ENCODE measurements around the gene NEIL3. TPM values are rescaled to one million over a fixed set of nuclear protein-coding genes. Genes with fewer than 3 reads are reported as not detected.

NEIL3 gene, protein sequence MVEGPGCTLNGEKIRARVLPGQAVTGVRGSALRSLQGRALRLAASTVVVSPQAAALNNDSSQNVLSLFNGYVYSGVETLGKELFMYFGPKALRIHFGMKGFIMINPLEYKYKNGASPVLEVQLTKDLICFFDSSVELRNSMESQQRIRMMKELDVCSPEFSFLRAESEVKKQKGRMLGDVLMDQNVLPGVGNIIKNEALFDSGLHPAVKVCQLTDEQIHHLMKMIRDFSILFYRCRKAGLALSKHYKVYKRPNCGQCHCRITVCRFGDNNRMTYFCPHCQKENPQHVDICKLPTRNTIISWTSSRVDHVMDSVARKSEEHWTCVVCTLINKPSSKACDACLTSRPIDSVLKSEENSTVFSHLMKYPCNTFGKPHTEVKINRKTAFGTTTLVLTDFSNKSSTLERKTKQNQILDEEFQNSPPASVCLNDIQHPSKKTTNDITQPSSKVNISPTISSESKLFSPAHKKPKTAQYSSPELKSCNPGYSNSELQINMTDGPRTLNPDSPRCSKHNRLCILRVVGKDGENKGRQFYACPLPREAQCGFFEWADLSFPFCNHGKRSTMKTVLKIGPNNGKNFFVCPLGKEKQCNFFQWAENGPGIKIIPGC
- 1 to 10 TPM; 5.2 to 6.9 (median 6.3) TPM for polyA plus RNA-seq (ENCODE audit: insufficient read length in 4 of 4)

DNA sequence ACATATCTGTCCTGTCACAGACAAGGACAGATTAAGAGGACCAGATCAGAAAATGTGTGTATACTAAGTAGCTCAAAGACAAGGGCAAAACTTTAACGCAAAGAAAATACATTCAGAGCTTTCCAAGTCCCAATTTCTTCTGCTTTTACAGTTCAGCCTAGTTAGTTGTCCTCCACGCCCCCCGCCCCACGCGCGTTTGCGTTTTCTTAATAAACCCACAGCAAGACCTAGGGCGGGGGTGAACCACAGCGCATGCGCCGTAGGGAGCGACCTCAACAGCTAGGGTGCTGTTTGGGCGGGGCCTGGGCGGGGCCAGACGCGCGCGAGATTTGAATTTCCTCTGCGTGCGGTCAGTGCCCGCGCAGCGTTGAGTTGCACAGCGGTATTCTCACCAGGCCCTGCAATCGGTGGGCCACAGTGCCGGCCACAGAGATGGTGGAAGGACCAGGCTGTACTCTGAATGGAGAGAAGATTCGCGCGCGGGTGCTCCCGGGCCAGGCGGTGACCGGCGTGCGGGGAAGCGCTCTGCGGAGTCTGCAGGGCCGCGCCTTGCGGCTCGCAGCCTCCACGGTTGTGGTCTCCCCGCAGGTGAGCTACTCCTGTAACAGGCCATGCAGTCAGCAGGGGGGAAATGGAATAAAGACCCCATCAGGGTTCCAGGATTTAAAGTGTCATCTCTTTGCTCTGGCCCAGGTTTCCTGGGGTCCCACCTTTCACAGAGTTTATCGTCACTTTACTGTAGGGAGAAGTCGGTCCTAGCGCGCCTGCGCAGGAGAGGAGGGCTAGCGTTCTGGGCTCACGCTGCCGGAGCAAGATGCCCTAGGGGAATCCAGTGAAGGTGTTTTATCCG is at the start of gene NEIL3:
TSS of gene NEIL3 (plus strand) at position 353 of the 850 bp plus-strand sequence. CDS start at position 433, 80 bp downstream.
- peak; percentile 76 to 85 (median 78) for DNase-seq (ENCODE audit: low read depth in 4 of 4, low spot score in 3 of 4)

DNA sequence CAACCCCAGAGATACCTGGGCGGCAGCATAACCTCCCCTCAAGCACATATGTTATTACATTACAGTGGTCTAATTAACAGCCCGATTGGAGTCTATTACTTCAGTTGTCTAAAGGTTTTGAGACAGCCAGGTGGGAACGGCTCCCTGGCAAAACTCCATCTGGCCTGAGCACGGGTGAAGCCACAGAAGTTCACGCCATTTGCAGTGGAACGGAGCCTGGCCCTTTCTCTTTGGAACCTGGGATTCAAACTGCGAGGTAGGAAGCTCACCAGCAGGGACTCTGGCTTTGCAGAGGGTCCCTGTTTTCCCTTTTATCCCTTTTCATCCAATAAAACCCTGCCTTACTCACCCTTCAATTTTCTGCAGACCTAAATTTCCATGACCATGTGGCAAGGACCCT is 45.9 kb upstream of the NEIL3 start:
- no peak for DNase-seq (ENCODE audit: low read depth in 4 of 4, low spot score in 3 of 4)

DNA sequence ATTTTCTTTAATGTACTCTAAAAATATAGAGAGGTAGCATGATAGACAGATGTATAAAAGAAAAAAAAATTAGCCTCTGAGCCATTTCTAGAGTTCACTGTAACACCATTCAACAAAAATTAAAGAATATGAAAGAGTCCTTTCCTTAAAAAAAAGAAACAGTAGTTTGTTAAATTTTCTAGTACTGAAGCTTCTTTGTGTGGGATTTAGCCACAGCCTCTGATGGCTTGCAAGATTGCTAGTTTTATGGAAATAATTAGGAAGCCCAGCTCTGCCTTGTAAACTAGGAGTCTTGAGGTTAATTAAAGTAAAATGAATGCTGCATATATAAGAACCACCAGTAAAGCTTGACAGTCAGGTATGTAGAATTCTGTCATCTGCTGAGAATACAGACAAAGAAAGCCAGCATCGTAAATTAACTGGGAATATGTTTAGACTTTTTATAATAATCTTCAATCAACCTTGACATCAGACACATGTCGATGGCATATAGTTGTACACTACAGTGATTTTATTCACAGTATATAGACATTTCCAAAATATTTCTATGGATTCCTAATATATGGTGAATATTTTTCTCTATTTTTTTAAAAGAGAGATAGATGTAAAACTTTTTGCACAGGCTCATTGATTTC is 44.8 kb upstream of the NEIL3 start:
- DNase-seq (ENCODE audit: low read depth in 4 of 4, low spot score in 3 of 4) = no peak

DNA sequence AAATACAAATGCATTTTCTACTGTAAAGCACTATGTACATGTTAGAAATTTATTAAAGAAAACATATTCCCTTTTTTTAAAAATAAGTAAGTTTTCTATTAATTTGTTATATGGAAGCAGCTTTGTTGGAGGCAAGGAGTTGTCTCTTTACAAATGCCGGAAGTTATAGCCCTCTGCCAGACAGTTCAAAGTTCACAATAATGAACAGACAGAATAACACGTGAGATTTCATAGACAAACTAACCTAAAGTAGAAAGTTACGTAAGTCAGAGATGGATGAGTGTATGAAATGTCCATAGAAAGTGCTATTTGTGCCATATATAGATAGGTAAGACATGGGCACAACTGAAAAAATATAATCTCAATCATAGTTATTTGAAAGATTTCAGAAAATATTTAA is 43.9 kb upstream of the NEIL3 start:
- DNase-seq (ENCODE audit: low read depth in 4 of 4, low spot score in 3 of 4) = no peak

DNA sequence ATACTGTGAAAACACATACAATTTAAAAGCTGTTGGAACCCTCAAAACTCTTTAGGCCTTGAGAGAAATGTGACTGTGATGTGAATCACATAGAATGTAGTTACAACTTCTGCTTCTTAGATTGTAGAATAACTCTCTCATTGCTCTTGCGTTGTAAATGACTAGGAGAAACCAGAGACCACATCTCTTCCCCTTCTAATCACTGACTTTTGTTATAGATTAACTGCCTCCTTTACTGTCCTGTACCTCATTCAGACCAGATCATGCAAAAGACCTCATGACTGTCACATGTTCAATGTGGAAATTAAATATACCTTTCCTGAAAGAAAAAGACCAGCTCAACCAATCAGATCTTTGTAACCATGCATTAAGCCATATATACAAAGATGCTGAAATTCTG is 43.2 kb upstream of the NEIL3 start:
- no peak for DNase-seq (ENCODE audit: low read depth in 4 of 4, low spot score in 3 of 4)

DNA sequence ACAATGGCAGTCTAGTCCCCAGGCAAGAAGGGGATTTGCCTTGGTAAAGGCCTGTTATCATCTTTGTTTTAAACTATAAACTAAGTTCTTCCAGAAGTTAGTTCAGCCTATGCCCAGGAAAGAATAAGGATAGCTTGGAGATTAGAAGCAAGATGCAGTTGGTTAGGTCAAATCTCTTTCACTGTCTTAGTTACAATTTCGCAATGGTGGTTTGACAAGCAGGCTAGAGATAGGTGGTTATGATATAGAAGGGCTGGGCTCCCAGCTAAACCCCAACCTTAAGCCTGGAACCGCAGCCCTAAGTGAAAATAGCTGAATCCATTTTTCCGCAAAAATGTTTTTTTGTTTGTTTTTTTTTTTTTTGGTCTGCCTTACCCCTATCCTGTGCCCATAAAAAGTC is 41.8 kb upstream of the NEIL3 start:
- DNase-seq (ENCODE audit: low read depth in 4 of 4, low spot score in 3 of 4) = no peak

DNA sequence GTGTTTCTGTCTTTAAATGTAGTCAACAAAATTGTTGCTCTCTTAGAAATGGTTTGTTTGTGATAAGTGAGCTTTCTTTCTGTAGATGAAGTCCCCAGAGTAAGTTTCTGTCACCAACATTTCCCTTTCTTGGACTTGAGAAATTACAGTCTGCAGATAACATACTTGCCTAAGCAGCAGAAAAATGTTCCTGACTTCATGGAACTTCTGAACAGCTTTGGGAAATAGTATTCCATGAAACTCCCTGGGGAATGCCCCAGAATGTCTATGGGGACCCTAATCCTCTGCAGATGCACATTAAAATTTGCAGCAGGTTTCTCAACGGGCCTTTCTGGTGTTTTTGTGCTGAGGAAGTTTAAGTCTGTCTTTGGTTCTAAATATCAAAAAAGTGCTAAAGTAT is 38.6 kb upstream of the NEIL3 start:
- DNase-seq (ENCODE audit: low read depth in 4 of 4, low spot score in 3 of 4) = no peak

DNA sequence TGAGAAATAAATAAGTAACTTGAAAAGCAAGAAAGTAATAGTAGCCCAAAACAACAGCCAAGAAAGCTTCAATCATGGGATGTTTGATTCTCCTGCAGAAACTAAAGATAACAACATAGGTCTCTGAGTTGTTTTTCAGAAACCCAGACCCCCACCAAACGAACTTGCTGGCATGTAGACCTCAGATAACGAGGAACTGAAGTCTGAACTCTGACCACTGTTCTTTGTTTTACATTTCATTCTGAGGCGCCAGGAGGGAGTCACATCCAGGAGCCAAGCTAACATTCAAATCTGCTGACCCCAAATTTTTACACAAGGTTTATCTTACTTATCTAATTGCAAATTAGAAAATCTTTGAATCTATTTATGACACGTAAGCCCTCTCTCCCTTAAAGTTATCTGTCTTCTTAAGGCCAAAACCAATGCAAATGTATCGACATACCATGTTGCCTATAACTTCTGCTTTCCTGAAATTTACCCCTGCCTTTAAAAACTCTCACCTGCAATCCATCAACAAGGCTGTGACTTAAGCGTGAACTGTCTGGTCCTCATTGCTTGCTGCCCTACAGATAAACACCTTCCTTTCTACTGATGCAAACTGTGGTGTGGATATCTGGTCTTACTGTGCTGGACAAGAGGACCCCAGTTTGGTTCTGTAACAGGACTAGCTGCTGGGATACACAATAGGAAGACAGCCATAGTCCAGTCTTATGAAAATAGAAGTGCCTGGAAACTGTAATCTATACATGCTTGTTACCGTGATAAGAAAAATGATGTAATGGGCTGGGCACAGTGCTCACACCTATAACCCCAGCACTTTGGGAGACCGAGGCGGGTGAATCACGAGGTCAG is 37.5 kb upstream of the NEIL3 start:
- DNase-seq (ENCODE audit: low read depth in 4 of 4, low spot score in 3 of 4) = no peak

DNA sequence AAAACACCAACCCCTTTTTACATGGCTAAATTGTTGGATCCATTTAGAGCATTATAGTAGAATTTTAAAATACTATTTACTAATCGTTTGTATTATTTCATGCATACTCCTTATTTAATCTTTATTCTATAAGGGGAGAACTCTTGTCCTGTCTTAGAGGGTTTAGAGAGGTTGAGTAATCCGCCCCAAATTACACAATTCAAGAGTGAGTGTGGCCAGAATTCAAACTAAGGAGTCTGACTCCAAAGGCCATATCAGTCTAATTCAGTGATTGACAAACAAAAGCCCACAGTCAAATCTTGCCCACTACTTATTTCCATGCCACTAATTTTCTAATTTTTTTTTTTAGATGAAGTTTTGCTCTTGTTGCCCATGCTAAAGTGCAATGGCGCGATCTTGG is 33.7 kb upstream of the NEIL3 start:
- no peak for DNase-seq (ENCODE audit: low read depth in 4 of 4, low spot score in 3 of 4)

DNA sequence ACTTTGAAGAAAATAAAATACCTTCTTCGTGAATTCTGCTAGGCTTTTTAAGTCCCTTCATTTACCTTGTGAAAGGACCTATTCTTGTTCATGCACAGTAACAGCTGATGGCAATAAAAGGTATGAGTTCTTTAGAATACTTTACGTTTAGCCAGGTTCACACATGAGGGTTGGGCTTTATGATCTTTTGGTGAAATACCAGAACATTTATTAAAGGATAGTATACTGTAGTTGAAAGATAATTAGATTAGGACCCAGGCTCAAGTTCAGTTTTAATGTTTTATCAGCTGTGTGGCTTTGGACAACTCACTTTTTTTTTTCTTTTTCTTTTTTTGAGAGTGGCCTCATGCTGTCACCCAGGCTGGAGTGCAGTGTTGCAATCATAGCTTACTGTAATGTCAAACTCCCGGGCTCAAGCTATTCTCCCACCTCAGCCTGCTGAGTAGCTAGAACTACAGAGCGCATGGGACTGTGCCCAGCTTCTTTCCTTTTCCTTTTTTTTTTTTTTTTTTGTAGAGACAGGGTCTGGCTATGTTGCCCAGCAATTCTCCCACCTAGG is 28.2 kb upstream of the NEIL3 start:
- DNase-seq (ENCODE audit: low read depth in 4 of 4, low spot score in 3 of 4) = no peak

DNA sequence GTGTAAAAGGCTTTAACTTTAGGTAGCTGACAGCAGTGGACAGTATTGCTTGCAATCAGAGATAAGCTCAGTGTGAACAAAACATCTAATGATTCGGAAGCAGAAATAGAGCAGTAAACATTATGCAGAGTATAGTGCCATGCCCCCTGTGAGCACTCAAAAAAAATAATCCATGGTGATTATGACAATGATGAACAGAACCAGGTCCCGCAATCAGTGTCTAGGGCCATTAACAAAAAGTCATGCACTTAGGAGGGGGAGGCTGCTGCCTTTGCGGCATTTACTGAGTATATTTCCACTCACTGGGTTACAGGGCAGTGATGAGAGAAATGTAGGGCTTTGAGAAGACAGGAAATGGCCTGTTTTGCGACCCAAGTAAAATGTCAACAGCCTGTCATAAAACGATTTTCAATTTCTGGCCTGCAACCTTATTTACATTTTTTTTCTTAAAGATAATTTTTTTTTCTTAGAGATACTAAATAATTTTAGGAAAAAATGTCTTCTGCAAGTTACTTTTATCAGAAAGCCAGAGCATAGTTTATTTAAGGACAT is 27.3 kb upstream of the NEIL3 start:
- no peak for DNase-seq (ENCODE audit: low read depth in 4 of 4, low spot score in 3 of 4)

DNA sequence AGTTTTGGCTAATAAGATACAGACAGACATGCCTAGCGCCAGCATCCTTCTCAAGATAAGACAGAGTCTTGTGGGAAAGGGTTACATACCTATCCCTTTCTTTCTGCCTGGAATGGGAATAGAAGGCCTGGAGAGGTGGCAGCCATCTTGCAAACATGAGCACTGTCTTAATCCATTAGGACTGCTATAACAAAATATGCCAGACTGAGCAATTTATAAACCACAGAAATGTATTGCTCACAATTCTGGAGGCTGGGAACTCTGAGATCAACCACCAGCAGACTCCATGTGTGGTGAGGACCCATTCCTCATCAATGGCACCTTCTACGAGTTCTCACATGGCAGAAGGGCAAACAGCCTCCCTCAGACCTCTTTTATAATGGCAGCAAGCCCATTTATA is 26.5 kb upstream of the NEIL3 start:
- DNase-seq (ENCODE audit: low read depth in 4 of 4, low spot score in 3 of 4) = no peak

DNA sequence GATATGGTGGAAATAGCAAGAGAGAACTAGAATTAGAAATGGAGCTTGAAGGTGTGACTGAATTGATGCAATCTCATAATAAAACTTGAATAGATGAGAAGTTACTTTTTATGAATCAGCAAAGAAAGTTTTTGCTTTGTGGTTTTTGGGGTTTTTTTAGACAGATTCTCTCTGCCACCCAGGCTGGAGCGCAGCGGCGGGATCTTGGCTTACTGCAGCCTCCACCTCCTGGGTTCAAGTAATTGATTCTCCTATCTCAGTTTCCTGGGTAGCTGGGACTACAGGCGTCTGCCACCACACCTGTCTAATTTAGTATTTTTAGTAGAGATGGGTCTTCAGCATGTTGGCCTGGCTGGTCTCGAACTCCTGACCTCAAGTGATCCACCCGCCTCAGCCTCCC is 23.7 kb upstream of the NEIL3 start:
- no peak for DNase-seq (ENCODE audit: low read depth in 4 of 4, low spot score in 3 of 4)

DNA sequence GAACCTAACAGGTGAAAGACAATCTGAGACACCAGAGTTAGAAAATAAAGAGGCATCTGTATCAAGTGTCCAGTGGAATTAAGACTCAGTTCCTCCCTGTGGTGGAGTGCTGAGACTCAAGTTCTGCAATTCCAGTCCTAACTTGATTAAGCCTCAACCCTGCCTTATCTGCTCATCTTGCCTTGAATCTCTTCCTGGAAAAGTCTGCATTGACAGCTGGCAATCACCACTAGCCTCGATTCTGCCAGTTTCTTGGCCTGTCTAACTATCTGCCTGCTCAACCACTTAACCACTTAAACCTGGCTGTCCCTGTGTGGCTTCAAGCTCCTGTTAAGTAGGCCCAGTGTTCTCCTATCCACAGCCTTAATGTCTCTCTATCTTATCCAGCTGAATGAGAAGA is 22.4 kb upstream of the NEIL3 start:
- no peak for DNase-seq (ENCODE audit: low read depth in 4 of 4, low spot score in 3 of 4)

DNA sequence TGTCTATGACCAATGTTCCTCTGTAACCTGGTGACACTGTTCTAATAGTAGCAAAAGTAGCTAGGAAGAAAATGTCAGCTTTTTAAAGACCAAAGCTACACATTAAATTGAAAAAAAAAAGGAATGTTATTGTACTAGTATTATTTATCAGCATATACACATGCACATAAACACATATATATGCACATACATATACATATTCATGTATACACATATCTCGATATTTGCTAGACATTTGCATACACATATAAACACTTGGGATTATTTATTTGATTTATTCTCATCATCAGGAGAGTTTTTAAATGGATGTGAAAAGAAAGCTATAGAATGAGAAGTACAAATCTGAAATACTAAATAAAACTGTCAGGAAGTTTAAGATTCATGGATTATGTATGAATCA is 21.3 kb upstream of the NEIL3 start:
- no peak for DNase-seq (ENCODE audit: low read depth in 4 of 4, low spot score in 3 of 4)

DNA sequence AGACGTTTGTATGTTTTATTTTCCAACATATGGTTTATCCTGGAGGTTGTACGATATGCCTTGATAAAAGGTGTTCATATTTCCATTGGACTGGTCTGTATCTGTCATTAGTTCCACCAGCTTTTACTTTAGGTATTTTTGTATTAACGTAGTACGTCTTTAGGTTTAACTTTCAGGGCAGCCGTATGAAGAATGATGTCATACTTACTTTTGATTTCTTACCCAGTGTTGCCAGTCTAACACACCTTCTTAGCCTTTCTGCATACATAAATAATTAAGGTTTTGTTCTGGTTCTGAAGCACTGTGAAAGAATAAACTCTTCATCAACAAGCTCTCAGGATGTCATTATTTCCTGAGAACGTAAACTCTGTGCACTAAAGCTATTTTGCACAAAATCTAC is 18.9 kb upstream of the NEIL3 start:
- no peak for DNase-seq (ENCODE audit: low read depth in 4 of 4, low spot score in 3 of 4)

DNA sequence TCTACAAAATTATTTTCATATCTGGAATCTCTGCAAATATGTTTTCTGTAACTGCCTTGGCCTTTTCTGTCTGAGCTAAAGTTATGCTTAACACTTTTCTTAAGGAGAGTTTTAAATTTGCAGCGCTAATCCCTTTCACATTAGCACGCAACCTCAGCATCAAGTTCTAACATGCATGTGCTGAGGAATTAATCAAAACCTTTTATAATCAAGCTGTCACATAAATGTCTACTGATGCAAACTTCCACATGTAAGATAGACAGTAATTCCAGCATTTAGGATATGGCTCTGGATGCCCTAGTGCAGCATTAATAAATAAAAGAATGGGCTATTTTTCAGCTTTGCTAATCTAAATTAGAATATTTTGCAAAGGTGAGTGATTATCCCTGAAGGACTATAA is 17.5 kb upstream of the NEIL3 start:
- no peak for DNase-seq (ENCODE audit: low read depth in 4 of 4, low spot score in 3 of 4)

DNA sequence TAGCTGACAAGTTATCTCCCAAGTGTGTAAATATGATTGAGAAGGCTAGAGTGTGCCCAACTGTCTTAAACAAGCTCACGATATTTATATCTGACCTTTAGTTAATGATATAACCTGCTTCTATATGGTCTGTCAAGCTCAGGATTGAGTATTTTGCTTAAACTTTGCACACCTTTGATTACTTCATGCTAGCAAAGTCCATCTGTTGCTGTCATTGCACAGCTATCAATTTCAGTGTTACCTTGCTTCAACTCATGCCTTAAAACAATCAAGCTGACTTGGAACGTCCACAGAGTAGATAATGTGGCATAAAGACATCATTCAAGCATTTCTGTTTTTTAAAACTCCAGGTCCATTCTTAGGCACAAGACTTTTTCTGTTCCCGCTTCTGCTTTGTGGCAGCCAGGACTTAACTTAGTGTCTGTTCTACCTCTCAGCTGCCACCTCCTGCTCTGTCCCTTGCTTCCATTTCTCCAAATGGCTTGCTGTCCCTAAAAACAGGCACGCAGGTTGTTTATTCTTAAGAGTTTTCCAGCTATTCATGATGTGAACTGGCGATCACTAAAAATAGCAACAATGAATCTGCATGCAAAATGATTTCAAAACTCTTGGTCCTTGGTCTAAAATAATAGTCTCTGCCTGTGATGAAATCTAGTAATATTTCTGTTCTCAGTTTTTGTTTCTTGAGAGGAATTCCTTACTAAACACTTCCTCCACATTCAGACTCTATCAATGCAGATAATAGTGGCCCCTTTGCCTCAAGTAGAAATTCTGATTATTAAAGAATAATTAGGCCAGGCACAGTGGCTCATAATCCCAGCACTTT is 16.3 kb upstream of the NEIL3 start:
- DNase-seq (ENCODE audit: low read depth in 4 of 4, low spot score in 3 of 4) = no peak
